Stimulated activated CD8-positive, alpha-beta memory T cell treated with anti-CD3 and anti-CD28 coated beads, Interleukin-4, amount 100 ng/mL, for 48 hours (primary cell): ENCODE data around the gene FADS1.

Experiments used
- DNase-seq: peaks from one replicate; pipeline ENCODE4 v3.0.0-alpha.2; 2020

FADS1 gene

DNA sequence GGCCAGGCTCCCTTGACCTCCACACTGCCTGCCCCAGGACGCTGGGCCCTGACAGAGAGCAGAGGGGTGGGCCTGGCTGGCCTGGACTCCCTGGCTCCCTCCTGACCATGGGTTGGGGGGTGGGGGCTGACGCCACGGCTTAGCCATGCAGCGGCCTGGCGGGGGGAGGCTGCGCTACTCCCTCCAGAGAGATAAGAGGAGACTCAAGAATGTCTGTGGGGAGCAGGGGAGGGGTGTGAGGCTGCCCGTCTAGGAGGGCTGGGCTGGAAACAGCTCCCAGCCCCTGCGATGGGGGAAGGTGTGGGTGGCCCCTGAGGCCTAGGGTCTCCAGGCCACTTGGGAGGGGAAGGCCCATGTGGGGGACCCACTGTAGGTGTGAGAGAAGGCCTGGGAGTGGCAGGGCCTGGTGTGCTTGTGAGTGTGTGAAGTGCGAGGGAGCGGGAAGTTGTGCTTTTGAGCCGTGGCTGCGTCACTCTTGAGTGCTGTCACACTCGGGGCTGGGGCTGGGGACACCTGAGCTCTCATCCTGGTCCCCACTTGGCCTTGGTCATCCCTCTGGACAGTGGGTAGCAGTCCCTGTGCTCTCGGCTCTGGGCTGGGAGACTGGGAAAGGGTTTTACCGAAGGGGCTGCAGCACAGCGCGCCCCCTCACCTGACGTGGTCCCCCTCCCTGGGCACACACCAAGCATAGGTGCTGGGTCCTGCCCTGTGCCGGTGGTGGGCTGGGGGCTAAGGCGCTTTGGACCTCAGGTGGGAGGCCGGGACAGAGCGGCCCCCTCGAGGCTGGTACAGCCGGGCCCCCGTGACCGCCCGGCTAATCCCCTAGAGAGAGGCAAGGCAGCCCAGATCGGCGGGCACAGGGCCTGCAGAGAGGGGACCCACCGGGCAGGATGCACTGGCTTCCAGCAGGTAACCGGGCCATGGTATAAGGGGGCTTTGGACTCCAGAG, 62.0 kb downstream of the FADS1 start:
- no peak for DNase-seq

DNA sequence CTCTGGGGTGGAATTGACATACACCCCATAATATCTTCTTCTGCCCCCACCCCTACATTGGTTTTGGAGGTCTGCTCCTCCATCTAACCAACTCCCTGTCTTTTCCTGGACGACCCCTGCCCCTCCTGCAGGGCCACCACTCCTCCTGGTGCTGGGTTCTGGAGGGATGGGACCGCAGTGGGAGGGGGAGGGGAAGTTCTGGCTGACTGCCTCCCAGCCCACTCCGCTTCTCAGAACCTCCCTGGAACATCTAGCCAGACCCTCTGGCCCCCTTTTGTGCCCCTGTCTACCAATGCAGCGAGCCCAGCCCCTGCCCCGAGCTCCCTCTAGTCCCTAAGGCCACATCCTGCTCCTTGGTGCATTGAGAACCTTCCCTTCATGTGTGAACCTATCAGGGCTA, 63.1 kb downstream of the FADS1 start:
- no peak for DNase-seq

DNA sequence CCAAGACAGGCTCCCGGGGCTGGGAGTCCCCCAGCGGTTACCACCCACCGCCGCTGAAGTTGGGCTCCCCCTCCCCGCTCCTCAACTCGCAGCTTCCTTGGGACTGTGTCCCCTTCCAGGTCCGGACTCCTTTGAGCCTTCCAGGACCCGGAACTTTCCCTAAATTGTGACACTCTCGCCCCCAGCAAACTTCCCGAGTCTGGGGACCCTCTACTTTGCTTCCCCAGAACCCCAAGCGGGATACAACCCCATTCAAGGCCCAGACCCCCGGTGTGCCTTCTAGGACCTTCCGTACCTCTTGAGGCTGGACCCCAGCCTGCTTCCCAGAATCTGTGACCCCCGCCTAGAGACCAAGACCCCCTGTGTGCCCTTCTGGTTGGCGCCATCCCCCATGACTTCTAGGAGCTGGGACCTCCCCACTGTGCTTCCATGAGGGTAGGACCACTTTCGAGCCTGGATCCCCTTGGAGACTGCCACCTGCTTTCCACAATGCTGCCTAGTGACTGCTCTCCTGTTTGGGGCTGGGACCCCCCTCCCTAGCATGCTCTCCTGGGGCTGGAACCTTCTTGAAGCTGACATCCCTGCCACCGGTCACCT, 63.8 kb downstream of the FADS1 start:
- DNase-seq: no peak

DNA sequence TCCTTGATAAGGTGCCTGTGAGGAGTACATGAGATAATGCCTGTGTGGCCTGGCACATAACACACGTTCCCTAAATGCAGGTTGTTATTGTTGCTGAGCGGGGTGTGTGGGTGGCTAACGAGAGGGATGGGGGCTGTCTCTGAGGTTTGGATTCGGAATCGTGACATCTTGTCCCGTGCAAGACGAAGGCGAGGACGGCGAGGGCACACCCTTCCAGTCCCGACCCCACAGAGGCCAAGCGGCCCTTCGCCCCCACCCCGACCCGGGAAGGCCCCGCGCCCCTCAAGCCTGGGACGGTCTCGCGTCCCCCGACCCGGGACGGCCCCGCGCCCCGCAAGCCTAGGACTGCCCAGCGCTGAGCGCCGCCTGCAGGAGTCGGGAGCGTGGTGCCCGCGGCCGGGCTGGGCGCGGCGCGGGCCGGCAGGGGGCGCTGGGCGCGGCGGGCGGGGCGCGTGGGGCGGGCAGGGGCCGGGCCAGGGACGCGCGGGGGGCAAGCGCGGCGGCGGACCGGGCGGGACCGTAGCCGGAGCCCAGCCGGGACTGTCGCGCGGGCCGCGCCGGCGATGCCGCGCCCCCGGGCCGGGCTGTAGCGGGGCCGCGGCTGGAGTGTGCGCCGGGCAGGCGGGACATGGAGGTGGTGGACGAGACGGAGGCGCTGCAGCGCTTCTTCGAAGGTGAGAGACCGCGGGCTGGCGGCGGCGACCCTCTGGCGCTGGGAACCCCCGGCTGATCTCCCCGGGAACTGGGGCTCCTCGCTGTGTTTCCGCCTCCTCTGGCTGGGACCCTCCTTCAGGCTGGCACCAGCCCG, 64.5 kb downstream of the FADS1 start, which contains the start of gene MYRF:
Gene MYRF (plus strand): TSS at position 520 of the 808 bp plus-strand sequence. CDS start 109 bp downstream, at position 629.
- DNase-seq: peak; percentile 73

DNA sequence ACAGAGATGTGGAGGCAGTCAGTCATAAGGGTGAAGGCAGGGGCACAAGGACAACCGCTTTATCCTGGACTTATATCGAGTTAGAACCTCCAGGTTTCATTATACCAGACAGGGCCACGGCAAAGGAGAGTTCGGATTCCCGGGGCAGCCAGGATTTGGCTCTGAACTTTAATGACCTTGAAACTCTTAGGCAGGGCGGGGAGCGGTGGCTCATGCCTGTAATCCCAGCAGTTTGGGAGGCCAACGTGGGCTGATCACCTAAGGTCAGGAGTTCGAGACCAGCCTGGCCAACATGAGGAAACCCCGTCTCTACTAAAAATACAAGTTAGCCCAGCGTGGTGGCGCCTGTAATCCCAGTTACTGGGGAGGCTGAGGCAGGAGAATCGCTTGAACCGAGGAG, 65.4 kb downstream of the FADS1 start:
- DNase-seq: no peak

DNA sequence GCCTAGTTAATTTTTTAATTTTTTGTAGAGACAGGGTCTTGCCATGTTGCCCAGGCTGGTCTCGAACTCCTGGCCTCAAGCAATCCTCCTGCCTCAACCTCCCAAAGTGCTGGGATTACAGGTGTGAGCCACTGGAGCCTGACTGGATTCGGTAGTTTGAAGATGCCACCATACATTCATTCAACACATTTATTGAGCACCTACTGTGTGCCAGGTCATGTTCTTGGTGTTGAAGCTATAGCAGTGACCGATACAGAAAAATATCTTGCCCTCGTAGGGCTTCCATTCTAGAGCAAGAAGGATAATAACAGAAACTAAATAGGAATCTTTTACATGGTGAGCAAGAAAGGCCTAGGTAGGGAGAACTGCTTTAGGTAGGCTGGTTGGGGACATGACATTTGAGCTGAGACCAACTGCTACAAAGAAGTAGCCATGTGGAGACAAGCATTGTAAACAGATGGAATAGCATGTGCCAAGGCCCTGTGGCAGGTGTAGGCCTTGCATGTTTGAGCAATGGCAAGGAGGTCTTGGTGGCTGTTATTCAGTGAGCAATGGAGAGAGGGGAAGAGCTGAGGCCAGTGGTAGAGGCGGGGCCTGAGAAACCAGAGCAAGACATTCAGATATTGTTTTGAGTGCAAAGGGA, 66.1 kb downstream of the FADS1 start:
- no peak for DNase-seq
